Stimulated activated CD4-positive, alpha-beta T cell treated with anti-CD3 and anti-CD28 coated beads, TNF-alpha, amount 100 ng/mL, for 48 hours (primary cell): ENCODE results near the gene PTPRD.

Source experiments
- DNase-seq, 3 donors: peaks; one replicate each; pipeline ENCODE4 v3.0.0-alpha.2; 2020; ENCODE audit warnings: low read depth in 3 of 3

The PTPRD gene

GRCh38 chr9:8904771-8905515 lies 1707.9 kb downstream of the PTPRD start:
- DNase-seq = no peak

DNA sequence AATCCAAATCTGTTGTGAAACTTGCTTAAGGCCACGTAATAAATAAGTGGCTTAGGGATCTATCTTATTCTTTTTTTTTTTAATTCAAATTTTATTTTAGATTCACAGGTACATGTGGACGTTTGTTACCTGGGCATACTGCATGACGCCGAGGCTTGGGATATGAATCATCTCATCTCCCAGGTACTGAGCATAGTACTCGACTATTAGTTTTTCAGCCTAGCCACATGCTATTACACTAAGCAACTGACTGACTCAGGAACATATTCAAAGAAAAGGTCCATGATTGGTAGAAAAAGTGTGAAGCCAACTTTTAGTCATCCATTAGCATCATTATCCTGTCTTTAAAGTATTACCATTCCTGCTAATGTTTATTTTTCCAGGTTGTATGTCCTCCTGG lies 1709.7 kb downstream of the PTPRD start:
- no peak for DNase-seq

DNA sequence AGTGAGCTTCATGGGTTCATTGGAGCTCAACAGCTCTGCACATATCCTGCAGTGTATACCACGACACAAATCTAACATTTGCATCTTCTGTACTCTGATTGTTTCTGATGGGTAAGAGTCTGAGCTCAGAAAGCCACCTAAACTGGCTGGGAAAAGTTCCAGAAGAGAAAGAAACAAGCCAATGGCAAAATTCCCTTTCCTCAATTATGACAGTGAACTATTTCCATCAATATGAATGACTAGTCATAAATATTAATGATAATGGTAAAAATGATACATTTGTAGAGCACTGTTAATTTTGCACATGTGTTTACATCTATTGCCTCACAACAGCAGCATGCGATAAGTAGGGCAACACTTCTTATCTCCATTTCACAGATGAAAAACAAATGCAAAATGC lies 1711.7 kb downstream of the PTPRD start:
- no peak for DNase-seq

GRCh38 chr9:8899511-8899910 lies 1713.3 kb downstream of the PTPRD start:
- DNase-seq = no peak

DNA sequence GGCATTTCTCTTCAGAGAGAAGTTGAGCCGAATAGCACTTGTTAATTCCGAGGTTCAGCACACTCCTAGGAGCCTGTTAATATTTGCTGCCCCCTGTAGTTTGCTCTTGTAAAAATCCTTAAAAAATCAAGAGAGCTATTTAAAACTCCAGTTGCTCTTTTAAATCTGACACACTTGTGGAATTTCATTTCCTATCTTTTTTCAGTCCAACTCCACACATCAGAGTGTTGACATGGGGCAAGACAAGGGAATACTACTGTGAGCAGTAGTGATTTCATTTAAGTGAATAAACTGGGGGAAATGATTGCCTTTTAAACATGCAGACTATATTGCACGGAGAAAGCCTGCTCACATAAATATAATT lies 1717.0 kb downstream of the PTPRD start:
- DNase-seq = no peak

GRCh38 chr9:8895106-8895860 lies 1717.5 kb downstream of the PTPRD start:
- no peak for DNase-seq

DNA sequence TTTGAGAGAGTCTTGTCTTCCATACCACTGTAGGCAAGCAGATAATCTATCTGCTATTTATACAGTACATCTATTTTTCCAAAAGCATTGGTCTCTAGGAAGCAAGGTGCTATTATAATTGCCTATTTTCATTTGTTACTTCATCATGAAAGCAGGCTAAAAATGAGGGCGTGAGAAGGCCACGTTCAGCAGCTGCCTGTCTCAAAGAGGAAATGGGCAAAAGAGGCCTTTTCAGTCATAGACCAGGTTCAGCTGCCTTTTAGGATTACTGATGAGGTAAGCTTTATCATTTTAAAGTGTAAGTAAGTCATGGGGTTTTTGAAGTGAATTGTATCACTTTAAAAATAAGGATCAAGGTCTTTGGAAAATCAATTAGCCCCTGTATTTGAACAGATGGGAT lies 1722.1 kb downstream of the PTPRD start:
- no peak for DNase-seq

- no peak for DNase-seq
Observed at GRCh38 chr9:8889100-8889499, 1723.7 kb downstream of the PTPRD start.

GRCh38 chr9:8888591-8888990 lies 1724.2 kb downstream of the PTPRD start:
- DNase-seq = no peak

DNA sequence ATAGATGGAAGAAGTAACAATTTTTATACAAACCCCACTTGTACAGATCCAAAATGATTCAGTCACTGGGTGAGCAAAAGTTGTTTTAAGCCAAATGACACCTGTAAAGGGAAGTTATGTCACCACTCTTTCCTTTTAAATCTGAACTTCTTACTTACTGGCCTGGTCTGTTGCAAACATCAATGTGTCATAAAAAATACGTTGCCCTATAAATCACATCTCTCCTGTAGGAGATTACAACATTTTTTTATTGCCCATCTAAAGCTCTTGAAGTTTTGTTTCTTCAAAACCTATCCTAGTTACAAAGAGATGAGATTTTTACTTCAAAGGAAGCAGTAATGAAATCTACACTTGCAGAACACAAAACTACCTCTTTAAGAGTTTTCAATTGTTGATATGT lies 1725.4 kb downstream of the PTPRD start:
- DNase-seq = no peak

DNA sequence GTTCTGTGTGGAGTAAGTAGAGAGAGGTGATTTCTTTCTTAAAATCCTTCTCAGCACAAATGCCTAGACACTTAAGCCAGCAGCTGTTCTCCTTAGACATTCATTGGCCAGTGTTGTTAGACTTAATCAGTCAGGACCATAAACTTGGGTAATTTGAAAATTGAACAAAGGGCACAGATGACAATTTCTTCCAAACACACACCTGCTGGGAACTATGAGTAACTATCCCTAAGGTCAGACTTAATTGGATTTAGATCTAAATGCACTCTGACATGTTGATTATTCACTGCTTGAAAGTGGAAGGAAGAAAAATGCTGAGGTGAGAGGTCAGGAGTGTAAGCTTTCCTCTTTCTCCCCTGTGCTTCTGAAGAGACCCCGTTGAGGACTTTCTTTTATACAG lies 1729.5 kb downstream of the PTPRD start:
- DNase-seq = no peak

GRCh38 chr9:8880060-8880459 lies 1732.7 kb downstream of the PTPRD start:
- DNase-seq = no peak

- DNase-seq = no peak
Observed at GRCh38 chr9:8879284-8879683, 1733.5 kb downstream of the PTPRD start.

- DNase-seq = no peak
Observed at GRCh38 chr9:8877753-8878494, 1734.9 kb downstream of the PTPRD start.

GRCh38 chr9:8876303-8876702 lies 1736.5 kb downstream of the PTPRD start:
- DNase-seq = no peak

- DNase-seq = no peak
Observed at GRCh38 chr9:8874482-8874881, 1738.3 kb downstream of the PTPRD start.

GRCh38 chr9:8872802-8873201 lies 1740.0 kb downstream of the PTPRD start:
- no peak for DNase-seq

GRCh38 chr9:8871796-8872445 lies 1740.9 kb downstream of the PTPRD start:
- DNase-seq = no peak

DNA sequence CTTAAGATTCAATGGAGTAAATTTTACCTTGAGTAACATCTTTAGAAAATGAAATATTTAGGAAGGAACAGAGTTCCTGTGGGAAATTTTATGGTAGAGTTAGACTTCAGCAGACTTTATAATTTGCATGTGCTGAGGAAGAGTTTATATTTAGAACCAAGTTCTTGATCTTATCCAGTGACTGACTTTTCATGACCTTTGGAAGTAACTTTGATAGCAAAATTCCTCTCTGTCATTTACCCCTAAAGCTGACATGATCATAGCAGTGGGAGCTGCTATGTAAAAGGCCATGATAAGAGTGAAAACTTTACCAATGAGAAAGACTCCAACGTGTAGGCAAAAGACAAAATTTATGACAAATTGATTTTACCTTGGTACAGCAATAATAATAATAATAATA lies 1741.4 kb downstream of the PTPRD start:
- no peak for DNase-seq

GRCh38 chr9:8869812-8870211 lies 1743.0 kb downstream of the PTPRD start:
- no peak for DNase-seq

DNA sequence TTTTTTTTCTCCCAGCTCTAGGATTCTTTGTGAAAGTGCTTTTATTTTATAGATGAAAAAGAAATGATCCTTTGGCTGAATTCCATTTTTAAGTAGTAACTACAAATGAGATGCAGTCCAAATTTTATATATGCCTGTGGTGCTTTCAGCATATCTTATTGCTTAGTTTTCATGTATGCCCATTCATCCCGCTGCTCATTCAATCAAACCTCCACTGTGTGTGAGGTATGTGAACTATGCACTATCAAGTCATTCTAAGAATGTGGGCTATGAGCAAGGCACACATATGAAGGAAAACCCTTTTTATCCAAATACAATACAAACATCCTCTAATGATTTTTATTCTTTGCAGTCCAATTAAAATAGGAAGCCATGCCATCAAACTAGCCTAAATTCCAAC lies 1744.2 kb downstream of the PTPRD start:
- no peak for DNase-seq

- DNase-seq = no peak
Observed at GRCh38 chr9:8867148-8867547, 1745.7 kb downstream of the PTPRD start.
